ENCODE results near the gene EXOC6B.

GRCh38 chr2:72131916-72132841, 693.7 kb downstream of the EXOC6B start:
- TF ChIP-seq CTCF (IDR thresholded peaks at IDR 0.05), result no peak
- TF ChIP-seq POLR2A (IDR thresholded peaks at IDR 0.05), result no peak
